GM19025 (cell line): ENCODE results near the gene ARHGAP33.

Experiments
- ATAC-seq: cut with Tn5 transposase; IDR thresholded peaks from one replicate; pipeline ENCODE4 v1.9.1; 2021; ENCODE audit warnings: mild to moderate bottlenecking, low read depth, moderate library complexity; ENCODE audit not compliant: unreplicated experiment

Gene ARHGAP33

GRCh38 chr19:35776102-35776788 is 881 bp downstream of the ARHGAP33 start:
- no peak for ATAC-seq

- no peak for ATAC-seq
Observed at GRCh38 chr19:35777086-35777841, 1.9 kb downstream of the ARHGAP33 start.

- no peak for ATAC-seq
Observed at GRCh38 chr19:35777961-35778360, 2.6 kb downstream of the ARHGAP33 start.

- no peak for ATAC-seq
Observed at GRCh38 chr19:35779033-35779432, 3.7 kb downstream of the ARHGAP33 start.

- no peak for ATAC-seq
Observed at GRCh38 chr19:35780058-35780457, 4.7 kb downstream of the ARHGAP33 start.

- ATAC-seq = no peak
Observed at GRCh38 chr19:35780717-35781116, 5.4 kb downstream of the ARHGAP33 start.

GRCh38 chr19:35781650-35782049 is 6.3 kb downstream of the ARHGAP33 start:
- no peak for ATAC-seq

- ATAC-seq = no peak
Observed at GRCh38 chr19:35782589-35782988, 7.2 kb downstream of the ARHGAP33 start.

- ATAC-seq = no peak
Observed at GRCh38 chr19:35783469-35784434, 8.4 kb downstream of the ARHGAP33 start.

GRCh38 chr19:35784503-35785338 is 9.4 kb downstream of the ARHGAP33 start:
- no peak for ATAC-seq

- ATAC-seq = no peak
Observed at GRCh38 chr19:35785339-35785627, 9.9 kb downstream of the ARHGAP33 start.

GRCh38 chr19:35786299-35787160 is 11.2 kb downstream of the ARHGAP33 start:
- ATAC-seq = no peak

- no peak for ATAC-seq
Observed at GRCh38 chr19:35787227-35787799, 11.9 kb downstream of the ARHGAP33 start.

GRCh38 chr19:35788205-35788960 is 13.0 kb downstream of the ARHGAP33 start:
- ATAC-seq = no peak

- ATAC-seq = no peak
Observed at GRCh38 chr19:35789195-35789977, 14.0 kb downstream of the ARHGAP33 start.

- ATAC-seq = no peak
Observed at GRCh38 chr19:35789978-35790944, 14.9 kb downstream of the ARHGAP33 start.
